Adipose tissue (tissue), 3 donors: ENCODE results near the gene CYTH4. TPM values are rescaled to one million over a fixed set of nuclear protein-coding genes. Genes with fewer than 3 reads are reported as not detected.
"Not testable (repeated sequence)": the region's sequence is repeated elsewhere in the genome, so short reads cannot be mapped to it uniquely, and the experiment has no call there.

Experiments used
- H3K27ac ChIP-seq: one replicate; pipeline ENCODE4 v1.5.1; 2013; ENCODE audit warnings: low read depth, low read length
- WGBS, 3 donors: extraction: QIAGEN DNeasy Blood & Tissue Kit; methylation state at CpG; one replicate each; pipeline ENCODE4 v1.1.7; 2013; 5-methylcytosine and 5-hydroxymethylcytosine counted together
- polyA plus RNA-seq, 3 donors: library from polyadenylated mRNA; stranded (reverse); fragments of 200-250 nt; gene quantifications; one replicate each; pipeline ENCODE4 v1.2.3, GENCODE V29; 2013
- donor health status: healthy with polysubstance abuse.
- donor health status: Bipolar disorder and iron deficiency.
- donor health status: healthy.

Gene CYTH4
- polyA plus RNA-seq, 3 donors, result 1.9 to 18.1 (median 14.6) TPM

GRCh38 chr22:37244922-37245722, 37.2 kb upstream of the CYTH4 start:
- no peak overlapping the region for H3K27ac ChIP-seq
- WGBS, 3 donors, result 45 to 63% (median 46%) methylated on average over 22 of the region's 22 CpGs

- WGBS, 3 donors, result 67 to 68% (median 68%) methylated on average over 6 of the region's 6 CpGs
- no peak overlapping the region for H3K27ac ChIP-seq
Measured at GRCh38 chr22:37245740-37246139, 36.6 kb upstream of the CYTH4 start.

GRCh38 chr22:37248251-37248650, 34.1 kb upstream of the CYTH4 start:
- no peak overlapping the region for H3K27ac ChIP-seq
- 62 to 75% (median 74%) methylated on average over 6 of the region's 6 CpGs for WGBS, 3 donors

- no peak overlapping the region for H3K27ac ChIP-seq
- 76 to 83% (median 79%) methylated on average over 12 of the region's 12 CpGs for WGBS, 3 donors
Measured at GRCh38 chr22:37249986-37250385, 32.3 kb upstream of the CYTH4 start.

- 85 to 92% (median 85%) methylated on average over 8 of the region's 8 CpGs for WGBS, 3 donors
- H3K27ac ChIP-seq, result not testable (repeated sequence)
Measured at GRCh38 chr22:37251836-37252235, 30.5 kb upstream of the CYTH4 start.

GRCh38 chr22:37253126-37253660, 29.1 kb upstream of the CYTH4 start:
- WGBS, 3 donors, result 52 to 59% (median 58%) methylated on average over 7 of the region's 7 CpGs
- no peak overlapping the region for H3K27ac ChIP-seq

- 74 to 90% (median 82%) methylated on average over 5 of the region's 5 CpGs for WGBS, 3 donors
- H3K27ac ChIP-seq, result no peak overlapping the region
Measured at GRCh38 chr22:37254209-37254866, 28.0 kb upstream of the CYTH4 start.

GRCh38 chr22:37254867-37255233, 27.5 kb upstream of the CYTH4 start:
- no peak overlapping the region for H3K27ac ChIP-seq
- WGBS, 3 donors, result 56 to 74% (median 68%) methylated on average over 5 of the region's 5 CpGs

- no peak overlapping the region for H3K27ac ChIP-seq
Measured at GRCh38 chr22:37255558-37256006, 26.7 kb upstream of the CYTH4 start.

GRCh38 chr22:37256075-37256726, 26.1 kb upstream of the CYTH4 start:
- H3K27ac ChIP-seq, result no peak overlapping the region
- WGBS, 3 donors, result 54 to 79% (median 67%) methylated on average over 10 of the region's 10 CpGs

GRCh38 chr22:37258005-37258752, 24.1 kb upstream of the CYTH4 start:
- WGBS, 3 donors, result 79 to 85% (median 82%) methylated on average over 9 of the region's 9 CpGs
- no peak overlapping the region for H3K27ac ChIP-seq

- 64 to 73% (median 71%) methylated on average over 14 of the region's 14 CpGs for WGBS, 3 donors
- H3K27ac ChIP-seq, result no peak overlapping the region
Measured at GRCh38 chr22:37258753-37259401, 23.4 kb upstream of the CYTH4 start.

- 5 to 7% (median 7%) methylated on average over 23 of the region's 23 CpGs for WGBS, 3 donors
- H3K27ac ChIP-seq, result no peak overlapping the region
Measured at GRCh38 chr22:37259540-37260029, 22.7 kb upstream of the CYTH4 start.

- H3K27ac ChIP-seq, result no peak overlapping the region
- WGBS, 3 donors, result 47 to 59% (median 59%) methylated on average over 15 of the region's 15 CpGs
Measured at GRCh38 chr22:37260155-37260795, 22.0 kb upstream of the CYTH4 start.

- no peak overlapping the region for H3K27ac ChIP-seq
- 21 to 23% (median 22%) methylated on average over 14 of the region's 14 CpGs for WGBS, 3 donors
Measured at GRCh38 chr22:37260901-37261336, 21.4 kb upstream of the CYTH4 start.

- WGBS, 3 donors, result 63 to 83% (median 79%) methylated on average over 5 of the region's 5 CpGs
- H3K27ac ChIP-seq, result no peak overlapping the region
Measured at GRCh38 chr22:37262346-37262745, 20.0 kb upstream of the CYTH4 start.
